Ecto neural progenitor cell (in vitro differentiated cells): Measurements from ENCODE around the gene KIAA1217.
"Not testable (repeated sequence)": the region's sequence is repeated elsewhere in the genome, so short reads cannot be mapped to it uniquely, and the experiment has no call there.

Experiments
- DNase-seq: peaks from one replicate; pipeline ENCODE4 v3.0.0-alpha.2; 2018; ENCODE audit warnings: low spot score

The KIAA1217 gene

DNA sequence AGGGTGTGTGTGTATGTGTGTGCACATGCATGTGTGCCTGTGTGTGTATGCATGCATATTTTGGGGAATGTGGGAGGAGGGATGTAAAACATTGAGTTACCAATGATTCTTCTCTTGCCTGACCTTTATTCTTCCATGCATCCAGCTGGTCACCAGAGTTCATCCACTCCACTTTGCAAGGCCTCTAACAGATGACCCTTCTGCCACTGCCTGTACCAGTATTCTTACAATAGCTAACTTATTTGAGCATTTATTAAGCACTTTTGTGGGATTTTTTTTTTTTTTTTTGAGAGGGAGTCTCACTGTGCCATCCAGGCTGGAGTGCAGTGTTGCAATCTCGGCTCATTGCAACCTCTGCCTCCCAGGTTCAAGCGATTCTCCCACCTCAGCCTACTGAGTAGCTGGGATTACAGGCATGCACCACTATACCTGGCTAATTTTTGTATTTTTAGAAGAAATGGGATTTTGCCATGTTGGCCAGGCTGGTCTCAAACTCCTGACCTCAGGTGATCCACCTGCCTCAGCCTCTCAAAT is 233.8 kb downstream of the KIAA1217 start:
- not testable (repeated sequence) for DNase-seq

DNA sequence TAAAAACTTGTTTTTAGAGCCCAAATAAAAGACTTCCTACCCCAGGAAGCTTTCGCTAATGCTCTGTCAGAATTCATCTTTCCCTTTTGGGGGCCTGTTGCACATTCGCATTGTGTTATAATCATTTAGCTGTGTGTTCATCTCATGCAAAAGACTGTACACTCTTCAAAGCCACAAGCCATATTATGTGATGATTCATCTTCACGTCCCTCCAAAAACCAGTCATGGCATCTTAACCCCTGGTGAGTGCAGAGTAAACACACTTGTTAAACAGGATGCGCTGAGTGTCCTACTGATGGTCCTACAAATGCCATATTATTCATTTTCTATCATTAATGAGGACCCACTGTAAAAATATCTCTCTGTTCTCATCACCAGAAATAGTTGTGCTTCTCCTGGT is 235.4 kb downstream of the KIAA1217 start:
- no peak for DNase-seq

DNA sequence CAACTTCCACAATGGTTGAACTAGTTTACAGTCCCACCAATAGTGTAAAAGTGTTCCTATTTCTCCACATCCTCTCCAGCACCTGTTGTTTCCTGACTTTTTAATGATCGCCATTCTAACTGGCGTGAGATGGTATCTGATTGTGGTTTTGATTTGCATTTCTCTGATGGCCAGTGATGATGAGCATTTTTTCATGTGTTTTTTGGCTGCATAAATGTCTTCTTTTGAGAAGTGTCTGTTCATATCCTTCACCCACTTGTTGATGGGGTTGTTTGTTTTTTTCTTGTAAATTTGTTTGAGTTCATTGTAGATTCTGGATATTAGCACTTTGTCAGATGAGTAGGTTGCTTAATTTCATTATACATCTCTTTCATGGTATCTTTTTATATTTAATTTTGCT is 237.0 kb downstream of the KIAA1217 start:
- not testable (repeated sequence) for DNase-seq

DNA sequence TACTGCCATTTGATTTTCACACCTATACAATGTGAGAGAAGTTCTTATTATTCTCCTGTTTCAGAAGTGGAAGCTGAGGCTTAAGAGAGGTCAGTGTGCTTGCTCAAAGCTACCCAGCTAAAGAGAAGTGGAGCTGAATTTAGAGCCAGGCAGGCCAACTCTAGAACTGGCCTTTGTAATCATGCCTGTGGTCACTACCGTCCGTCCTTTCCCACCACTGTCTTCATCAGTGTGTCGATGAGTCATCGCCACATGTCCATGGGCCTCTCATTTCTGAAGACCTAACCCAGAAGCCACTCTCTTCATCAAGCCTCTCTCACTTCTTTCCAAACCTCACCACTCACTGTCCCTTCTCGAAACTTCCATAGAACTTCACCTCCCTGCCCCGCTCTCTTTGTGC is 237.8 kb downstream of the KIAA1217 start:
- no peak for DNase-seq

DNA sequence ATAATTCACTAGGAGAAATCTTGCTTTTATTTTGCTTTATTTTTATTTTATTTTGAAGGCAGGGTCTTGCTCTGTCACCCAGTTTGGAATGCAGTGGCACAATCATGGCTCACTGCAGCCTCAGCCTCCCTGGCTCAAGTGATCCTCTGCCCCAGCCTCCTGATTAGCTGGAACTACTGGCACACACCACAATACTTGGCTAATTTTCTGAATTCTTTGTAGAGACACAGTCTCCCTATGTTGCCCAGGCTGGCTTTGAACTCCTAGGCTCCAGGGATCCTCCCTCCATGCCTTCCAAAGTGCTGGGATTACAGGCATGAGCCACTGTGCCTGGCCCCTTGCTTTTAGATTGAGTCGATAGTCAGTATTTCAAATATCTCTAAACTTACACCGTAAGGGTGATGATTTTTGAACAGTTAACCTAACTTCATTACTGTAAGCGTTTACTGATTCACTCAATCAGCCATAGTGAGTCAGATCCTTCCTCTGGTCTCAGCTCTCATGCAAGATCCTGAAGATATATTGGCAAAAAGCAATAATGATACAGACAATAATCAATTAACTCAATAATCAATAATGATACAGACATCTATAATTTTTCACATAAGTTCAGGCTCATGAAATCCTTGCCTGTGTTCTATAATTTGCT is 239.5 kb downstream of the KIAA1217 start:
- no peak for DNase-seq

DNA sequence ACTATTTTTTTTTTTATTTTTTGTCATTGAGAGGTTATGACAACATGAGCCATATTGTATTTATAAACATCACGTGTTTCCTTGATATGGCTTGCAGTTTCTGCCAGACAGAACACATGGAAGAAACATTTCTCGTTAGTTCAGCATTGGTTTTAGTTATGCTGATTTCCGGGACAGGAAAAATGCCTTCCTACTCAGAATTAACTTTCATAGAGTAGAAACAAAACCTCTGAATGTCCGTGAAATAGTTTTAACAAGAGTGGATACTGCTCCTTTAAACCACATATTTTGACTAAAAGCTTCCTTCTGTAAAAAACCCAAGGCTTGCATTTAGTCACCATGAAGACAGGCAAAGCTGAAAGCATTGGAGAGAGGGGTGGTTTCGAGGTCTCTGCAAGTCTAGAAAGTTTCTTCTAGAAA is 240.4 kb downstream of the KIAA1217 start:
- no peak for DNase-seq

DNA sequence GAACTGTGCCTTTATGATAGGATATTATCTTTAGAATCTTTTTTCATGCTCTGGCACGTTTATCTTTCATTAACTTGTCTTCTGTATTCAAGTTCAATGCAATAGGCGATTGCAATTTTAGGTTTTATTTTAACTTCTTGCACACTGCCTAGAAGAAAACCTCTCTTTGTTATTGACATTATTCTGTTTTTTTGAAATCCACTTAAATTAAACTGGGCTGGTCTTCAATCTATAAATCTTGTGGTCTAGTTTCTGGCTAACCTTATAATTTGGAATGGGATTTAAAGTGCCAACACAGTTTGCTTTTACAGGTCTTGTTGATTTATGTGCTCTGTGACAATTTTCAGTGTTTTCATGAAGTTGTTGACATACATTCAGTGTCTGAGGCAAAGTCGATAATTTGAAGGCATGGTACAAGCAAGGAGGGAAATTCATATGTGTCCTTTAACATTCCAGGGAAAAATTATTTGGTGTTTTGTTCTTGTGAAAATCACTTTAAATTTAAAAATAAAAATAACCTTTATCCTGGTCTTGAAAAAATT is 240.9 kb downstream of the KIAA1217 start:
- no peak for DNase-seq

DNA sequence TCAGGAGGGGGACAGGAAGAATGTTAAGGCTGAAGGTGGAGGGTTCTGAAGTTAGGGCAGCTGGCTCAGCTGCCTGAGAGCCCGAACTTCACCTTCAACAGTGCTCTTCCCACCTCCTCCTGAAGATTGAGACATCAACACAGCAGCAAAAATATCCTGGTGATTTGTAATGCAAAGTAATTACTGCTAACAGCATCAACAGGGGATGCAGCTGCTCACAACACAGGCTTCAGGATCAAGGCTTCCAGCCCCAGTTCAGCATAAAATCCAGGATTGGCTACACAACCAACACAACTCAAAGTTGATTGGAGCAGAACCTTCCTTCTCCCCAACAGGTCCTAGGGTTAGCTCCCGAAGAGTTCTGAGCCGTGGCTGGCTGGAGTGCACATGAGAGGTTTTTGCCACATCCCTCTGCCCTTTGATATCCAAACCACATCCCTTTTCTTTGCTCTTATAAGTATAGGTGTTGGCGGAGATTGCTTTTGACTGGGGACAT is 242.4 kb downstream of the KIAA1217 start:
- DNase-seq = no peak

DNA sequence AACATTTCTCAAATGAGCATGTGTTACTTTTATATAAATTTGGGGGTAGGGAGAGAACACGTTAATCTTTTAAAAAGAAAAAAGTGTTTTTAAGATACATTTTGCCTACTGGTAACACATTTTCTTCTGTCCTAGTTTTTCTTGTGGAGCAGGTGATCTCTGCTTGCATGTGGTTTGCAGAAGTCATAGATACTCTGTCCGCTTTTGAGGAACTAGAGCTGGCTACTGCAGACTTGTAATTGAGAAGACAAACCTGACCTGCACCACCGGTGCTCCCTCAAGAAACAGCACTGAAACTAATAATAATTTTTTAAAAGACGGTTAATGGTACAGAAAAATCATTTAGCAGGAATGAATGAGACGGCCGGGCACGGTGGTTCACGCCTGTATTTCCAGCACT is 243.1 kb downstream of the KIAA1217 start:
- no peak for DNase-seq

DNA sequence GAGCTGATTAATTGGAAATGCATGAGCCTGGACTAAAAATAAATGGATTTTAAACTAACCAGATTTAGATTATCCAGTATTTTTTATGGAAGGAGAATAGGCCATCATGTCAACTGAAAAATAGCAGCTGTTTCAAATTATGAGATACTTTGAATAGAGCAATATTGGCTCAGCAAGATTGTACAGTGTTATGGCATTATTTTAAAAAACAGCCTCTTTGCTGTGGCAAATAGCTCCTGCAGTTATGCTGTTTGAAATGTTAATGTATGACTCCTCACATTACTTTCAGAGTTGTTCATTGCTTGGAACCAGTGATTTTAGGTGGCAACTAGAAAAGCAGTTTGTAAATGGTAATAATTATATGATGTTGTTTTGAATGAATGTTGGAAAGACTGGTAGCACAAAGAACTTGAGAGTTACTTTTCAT is 244.5 kb downstream of the KIAA1217 start:
- DNase-seq = no peak

DNA sequence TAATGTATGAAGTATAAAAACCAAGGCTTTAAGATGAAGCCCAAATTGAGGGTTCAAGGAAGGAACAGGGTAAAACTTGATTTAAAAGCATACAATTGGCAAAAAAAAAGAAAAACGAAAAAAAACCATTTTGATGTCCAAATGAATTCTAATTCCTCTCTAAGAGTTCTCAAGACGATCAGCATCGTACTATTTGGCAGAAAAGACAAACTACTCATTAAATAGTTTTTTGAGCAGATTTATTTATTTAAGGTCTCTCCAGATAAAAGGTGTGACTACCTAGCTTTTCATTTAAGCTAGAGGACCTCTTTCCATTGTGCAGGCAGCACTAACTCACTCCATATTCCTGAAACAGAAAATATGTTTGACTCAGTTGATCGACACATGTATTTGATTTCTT is 245.0 kb downstream of the KIAA1217 start:
- DNase-seq = no peak

DNA sequence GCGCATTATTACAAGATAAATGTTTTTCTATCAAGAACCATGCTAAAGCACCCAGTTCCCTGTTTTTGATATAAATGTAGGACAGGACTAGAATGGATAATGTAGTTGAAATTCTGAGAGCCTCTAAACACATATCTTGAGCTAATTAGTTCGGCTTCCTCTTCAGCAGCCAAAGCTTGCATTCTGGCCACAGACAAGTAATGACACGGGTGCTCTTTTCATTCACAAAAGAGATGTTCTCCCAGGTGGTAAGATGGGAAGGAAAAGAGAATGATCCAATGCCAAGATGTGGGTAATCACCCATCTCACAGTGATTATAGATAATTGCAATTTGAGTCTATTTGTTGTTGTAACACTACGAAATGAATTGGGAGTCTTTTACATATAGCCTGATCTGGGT is 246.5 kb downstream of the KIAA1217 start:
- no peak for DNase-seq

DNA sequence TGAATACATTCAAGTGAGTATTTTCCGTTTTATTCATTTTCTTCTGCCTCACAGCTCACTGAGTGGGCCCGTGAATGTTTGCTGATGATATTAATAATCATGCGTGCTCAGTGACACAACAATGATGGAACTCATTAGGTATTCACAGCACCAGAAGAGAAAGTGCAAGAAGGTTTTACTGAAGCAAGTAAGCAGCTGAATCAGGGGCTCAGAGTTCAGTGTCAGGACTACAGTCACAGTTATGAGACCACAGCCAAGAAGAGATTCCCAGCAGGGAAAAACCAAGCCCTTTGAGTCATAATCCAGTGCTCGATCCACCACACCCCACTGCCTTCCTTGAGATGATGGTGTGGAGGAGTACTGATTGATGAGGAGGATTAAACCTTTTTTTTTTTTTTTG is 247.4 kb downstream of the KIAA1217 start:
- no peak for DNase-seq

DNA sequence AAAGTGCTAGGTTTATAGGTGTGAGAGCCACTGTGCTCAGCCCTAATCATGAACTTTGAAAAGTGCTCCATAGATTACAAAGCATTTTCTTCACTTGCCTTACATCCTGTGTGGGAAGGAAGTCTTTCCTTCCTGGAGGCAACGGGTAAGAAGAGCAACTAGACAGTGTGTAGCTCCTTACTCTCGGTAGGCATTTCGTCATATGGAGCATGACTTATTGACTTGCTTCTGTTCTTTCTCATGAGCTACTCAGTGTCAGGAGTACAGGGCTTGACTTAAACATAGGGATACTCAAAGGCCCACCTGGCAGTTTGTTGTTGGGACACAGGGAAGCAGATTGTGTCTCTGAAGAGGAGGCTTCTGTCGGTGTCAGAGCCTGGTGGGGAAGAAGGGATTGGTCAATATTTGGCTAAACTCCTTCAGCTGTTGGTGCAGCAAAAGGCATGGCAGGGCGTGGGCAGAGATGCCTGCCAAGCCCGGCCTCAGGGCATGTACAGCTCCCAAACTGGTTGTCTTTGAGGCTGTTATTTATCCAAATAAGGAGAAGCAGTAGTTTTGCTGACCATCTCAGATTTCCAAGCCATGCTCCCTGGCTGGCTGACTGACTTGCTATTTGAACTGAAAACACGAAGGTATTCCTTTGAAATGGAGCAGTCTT is 248.9 kb downstream of the KIAA1217 start:
- DNase-seq = no peak

DNA sequence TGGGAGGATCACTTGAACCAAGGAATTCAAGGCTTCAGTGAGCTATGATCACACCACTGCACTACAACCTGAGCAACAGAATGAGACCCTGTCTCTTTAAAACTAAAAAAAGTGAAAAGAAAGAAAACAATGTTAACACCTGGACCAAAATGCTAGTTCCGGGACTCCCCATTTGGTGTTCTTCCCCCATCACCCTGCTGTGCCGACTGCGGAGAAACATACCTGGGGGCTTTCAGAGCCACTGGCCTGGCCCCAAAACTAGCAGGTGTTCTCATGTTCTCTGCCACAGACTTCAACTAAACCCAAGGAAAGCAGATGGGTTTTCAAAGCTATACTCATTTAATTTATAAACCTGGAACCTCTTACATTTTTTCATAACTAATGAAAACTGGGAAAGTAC is 250.9 kb downstream of the KIAA1217 start:
- DNase-seq = no peak

DNA sequence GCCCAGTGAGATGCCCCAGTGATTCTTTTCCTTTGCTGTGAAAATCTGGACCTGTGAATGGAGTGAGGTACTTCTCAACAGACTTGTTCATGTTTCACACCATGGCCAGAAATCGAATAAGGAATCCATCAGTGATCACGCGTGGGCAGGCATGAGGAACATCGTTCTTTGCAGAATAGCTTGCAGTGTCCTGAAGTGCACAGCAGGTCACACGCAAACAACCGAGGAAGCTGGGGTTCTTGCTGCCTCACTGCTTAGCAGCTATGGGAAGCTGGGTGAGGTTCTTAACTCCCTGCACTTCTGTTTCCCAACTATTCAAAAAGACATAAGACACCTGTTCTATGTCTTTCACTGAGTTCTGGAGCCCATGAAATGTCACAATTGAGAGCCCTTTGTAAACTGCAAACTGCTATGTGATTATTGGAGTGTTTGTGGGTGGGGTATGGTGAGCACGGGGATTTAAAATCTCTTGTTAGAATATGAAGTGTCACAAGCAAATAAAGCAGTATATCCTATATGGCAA is 253.4 kb downstream of the KIAA1217 start:
- DNase-seq = no peak

DNA sequence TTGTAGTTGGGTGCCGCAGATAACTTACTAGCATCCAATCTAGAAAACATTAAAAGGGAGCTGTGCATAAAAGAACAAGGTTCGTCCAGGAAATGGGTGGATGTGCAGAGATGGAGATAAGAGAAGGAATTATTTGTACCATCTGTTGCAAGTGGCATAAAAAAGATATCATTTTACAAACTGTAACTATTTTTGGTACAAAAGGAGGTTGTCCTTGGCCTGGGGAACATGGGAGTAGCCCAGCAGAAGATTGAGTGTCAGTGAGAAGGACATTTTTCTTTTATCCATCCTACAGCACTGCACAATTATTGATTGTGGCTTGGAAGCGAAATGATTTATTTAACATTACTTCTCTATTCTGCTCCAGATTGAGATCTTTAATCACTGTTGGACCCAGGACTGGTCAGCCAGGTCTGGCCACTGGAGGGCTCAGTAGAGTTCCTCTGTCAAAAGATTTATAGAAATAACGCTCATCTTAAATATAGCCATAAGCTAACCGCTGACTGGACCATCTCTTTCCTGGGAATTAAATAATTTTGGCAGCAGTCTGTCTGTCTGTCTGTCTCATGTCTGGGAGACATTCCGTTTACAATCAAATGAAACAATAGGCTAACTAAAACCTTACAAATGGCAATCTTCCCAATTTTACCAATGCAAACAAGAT is 254.1 kb downstream of the KIAA1217 start:
- DNase-seq = no peak

DNA sequence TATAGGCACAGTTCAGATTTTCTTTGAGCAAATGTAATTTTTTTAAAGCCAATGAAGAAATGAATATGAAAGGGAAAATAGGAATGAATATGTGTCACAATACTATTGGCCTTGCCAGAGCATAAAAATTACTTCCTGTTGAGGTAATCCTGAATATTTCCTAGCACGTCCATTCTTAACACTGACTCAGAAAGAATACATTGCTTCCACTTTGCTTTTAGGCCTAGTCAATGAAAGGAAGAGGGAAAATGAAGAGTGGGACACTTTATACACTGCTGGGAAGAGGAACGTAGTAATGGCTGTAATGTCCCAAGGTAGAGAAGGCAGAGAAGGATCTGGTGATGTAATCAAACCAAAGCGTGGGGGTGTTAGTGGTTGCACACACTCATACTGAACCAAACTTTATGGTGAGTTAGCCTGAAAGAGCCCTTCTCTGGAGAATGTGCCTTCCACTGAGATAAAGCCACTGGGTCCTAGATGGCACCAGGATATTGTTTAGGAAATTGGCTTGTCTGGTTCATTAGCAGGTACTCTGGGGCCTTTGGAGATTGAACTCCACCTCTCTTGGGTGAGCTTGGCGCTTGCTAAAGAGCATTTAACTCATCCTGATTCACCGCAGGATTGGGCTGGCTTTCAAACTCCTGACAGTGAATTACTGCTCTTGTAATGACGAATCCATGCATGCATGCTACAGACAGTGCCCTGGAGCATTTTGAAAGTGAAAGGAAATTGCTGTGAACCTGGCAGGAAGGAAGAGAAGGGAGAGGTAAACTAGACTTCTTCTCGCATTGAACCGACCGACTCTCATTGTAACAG is 254.9 kb downstream of the KIAA1217 start:
- no peak for DNase-seq

DNA sequence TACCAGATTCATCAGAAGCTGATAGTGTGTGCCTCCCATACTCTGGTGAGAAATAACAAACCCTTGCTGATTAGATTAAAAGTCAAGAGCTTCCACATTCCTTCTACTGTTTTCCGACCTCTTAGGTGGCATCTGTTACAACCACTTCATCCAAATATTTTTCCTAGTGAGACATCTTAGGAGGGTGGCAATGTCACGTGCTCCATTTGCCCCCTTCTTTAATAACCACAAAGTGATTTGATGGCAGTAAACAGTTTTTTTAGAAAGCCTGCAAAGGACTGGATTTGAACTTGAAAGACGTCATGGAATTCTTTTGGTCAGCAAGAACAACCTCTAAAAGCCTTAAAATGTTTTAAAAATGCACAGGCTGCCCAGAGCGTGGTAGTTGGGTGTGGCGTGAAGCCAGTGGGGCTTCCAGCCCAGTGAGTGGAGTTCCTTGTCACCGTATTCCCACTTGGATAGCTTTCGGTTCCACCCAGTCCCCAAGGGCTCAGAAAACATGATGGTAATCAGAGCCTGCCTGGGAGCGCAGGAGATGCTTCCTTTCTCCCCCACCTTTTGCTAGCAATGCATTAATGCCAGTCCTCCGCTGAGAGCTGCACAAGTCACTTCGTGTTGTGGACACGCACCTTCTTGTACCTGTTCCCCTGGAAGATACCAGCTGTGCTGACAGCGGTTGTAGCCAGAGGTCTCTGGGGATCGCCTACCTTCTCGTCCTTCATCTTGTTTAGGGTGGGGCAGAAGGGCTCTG is 256.4 kb downstream of the KIAA1217 start:
- no peak for DNase-seq

DNA sequence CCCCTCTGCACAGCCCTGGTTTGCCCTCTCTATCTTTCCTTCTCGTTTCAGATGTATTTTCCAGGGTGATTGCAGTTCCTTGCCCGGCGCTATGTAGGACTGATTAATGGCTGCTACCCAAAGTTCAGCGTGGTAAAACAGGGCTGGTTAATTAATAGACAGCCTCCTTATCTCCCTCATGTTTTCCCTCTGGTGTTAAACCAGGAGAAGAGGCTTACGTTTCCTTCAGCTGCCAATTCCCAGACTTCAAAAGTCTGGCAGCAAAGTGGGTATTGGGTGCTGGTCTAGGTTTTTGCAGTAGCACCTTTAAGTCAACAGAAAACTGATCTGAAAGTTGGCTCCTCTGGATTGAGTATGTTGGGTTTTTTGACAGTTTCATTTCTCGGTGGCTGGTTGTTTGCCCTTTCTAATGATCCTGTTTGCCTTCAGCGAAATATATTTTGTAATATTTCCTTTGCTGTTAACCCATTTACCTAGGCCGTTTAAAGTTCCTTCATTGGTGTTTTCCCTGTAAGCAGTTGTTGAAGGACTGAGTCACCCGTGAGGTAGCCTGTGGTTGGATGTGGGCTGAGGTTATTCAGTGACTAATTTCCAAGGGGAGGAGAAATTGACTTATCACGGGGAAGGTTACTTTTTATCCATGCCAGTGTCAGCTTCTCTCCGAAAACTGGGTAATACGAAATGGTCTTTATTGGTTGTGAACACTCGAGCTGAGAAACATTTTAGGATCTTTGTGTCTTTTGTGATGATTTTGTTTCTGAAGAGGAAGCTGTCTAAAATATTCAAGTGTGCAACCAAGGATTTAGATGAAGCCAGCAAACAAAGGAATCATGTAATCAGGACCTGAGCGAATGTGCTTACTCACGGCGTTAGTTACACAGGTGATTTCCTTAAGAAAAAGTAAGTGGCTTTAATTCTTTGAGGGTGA is 257.2 kb downstream of the KIAA1217 start:
- no peak for DNase-seq
